ENCODE results near the gene EIF4E1B.

Gene EIF4E1B

GRCh38 chr5:176609724-176610434 is 20.6 kb upstream of the EIF4E1B start, which contains the start of gene GPRIN1:
TSS of gene GPRIN1 (minus strand) at chr5:176610156. CDS start at chr5:176599834, 10,322 bp downstream.
- TF ChIP-seq CTCF (IDR thresholded peaks at IDR 0.05; ENCODE audit: insufficient read depth, low read length, missing control alignments), result peak; percentile 36
- H3K4me3 ChIP-seq (ENCODE audit: low read depth, low read length), result peak within 1 kb of the TSS; percentile 64
- DNase-seq (ENCODE audit: low read depth, low spot score), result no peak
- POLR2A ChIA-PET, result no interaction called here
- CTCF ChIA-PET, result interaction anchor here (2.3 kb wide), 1 partner anchor 67 kb away, joined by 8 read pairs; no protein-coding TSS in a partner anchor

- ChIA-PET CTCF (no interaction called here), POLR2A (no interaction called here)
- H3K4me3 ChIP-seq (ENCODE audit: low read depth, low read length), result peak overlapping the region; percentile 64
- no peak for TF ChIP-seq CTCF (IDR thresholded peaks at IDR 0.05; ENCODE audit: insufficient read depth, low read length, missing control alignments)
- no peak for DNase-seq (ENCODE audit: low read depth, low spot score)
Observed at GRCh38 chr5:176610435-176610773, 20.1 kb upstream of the EIF4E1B start.

- peak; percentile 44 for DNase-seq (ENCODE audit: low read depth, low spot score)
- ChIA-PET POLR2A (no interaction called here), CTCF (interaction anchor here (0.7 to 1.6 kb wide), 4 partner anchors 19 to 49 kb away, joined by 3 to 5 read pairs (median 3); partner anchors contain the start of genes EIF4E1B and SNCB)
Observed at GRCh38 chr5:176611435-176611834, 19.0 kb upstream of the EIF4E1B start.

GRCh38 chr5:176612008-176612407 is 18.5 kb upstream of the EIF4E1B start:
- ChIA-PET CTCF (interaction anchor here (1.0 to 1.6 kb wide), 3 partner anchors 18 to 49 kb away, joined by 3 to 5 read pairs (median 3); partner anchors contain the start of genes EIF4E1B and SNCB), POLR2A (no interaction called here)
- no peak overlapping the region for H3K4me3 ChIP-seq (ENCODE audit: low read depth, low read length)
- no peak for DNase-seq (ENCODE audit: low read depth, low spot score)
- no peak for TF ChIP-seq CTCF (IDR thresholded peaks at IDR 0.05; ENCODE audit: insufficient read depth, low read length, missing control alignments)

More at GRCh38 chr5:176611435-176611834, 19.0 kb upstream of the EIF4E1B start:
- TF ChIP-seq CTCF (IDR thresholded peaks at IDR 0.05; ENCODE audit: insufficient read depth, low read length, missing control alignments), result no peak
- no peak overlapping the region for H3K4me3 ChIP-seq (ENCODE audit: low read depth, low read length)

- DNase-seq (ENCODE audit: low read depth, low spot score), result no peak
- no peak overlapping the region for H3K4me3 ChIP-seq (ENCODE audit: low read depth, low read length)
- TF ChIP-seq CTCF (IDR thresholded peaks at IDR 0.05; ENCODE audit: insufficient read depth, low read length, missing control alignments), result no peak
- ChIA-PET POLR2A (no interaction called here), CTCF (interaction anchor here (1.2 to 1.6 kb wide), 2 partner anchors 39 to 48 kb away, joined by 5 to 6 read pairs; no protein-coding TSS in a partner anchor)
Observed at GRCh38 chr5:176612855-176613254, 17.6 kb upstream of the EIF4E1B start.

- ChIA-PET POLR2A (interaction anchor here (0.6 kb wide), 1 partner anchor 19 kb away, joined by 4 read pairs; no protein-coding TSS in a partner anchor), CTCF (interaction anchor here (0.8 kb wide), 1 partner anchor 15 kb away, joined by 4 read pairs; no protein-coding TSS in a partner anchor)
- TF ChIP-seq CTCF (IDR thresholded peaks at IDR 0.05; ENCODE audit: insufficient read depth, low read length, missing control alignments), result no peak
- DNase-seq (ENCODE audit: low read depth, low spot score), result no peak
- H3K4me3 ChIP-seq (ENCODE audit: low read depth, low read length), result no peak overlapping the region
Observed at GRCh38 chr5:176614805-176615478, 15.5 kb upstream of the EIF4E1B start.

All from AG04449 (cell line).